GM12878 (cell line): ENCODE results near the gene THAP7. TPM values are rescaled to one million over a fixed set of nuclear protein-coding genes. Genes with fewer than 3 reads are reported as not detected.
"Not testable (repeated sequence)": the region's sequence is repeated elsewhere in the genome, so short reads cannot be mapped to it uniquely, and the experiment has no call there.

Experiments
- ATAC-seq: fragments of 200-7000 bp; cut with Tn5 transposase; 3 replicates; pipeline ENCODE4 v1.9.1; 2020; ENCODE audit warnings: mild to moderate bottlenecking, moderate library complexity
- BruUV-seq: library from RNA; stranded (reverse); fragments of 400-500 nt; replicated peaks from 2 replicates; lab custom pipeline; 2021; lab: Mats Ljungman, UMichigan
- CTCF ChIA-PET: fragments of 300-600 bp; sonication (Branson Sonifier 250); formaldehyde crosslinking; extraction: SDS; loops from one replicate; lab custom pipeline; 2021; ENCODE audit warnings: inconsistent platforms; lab: Yijun Ruan, JAX
- POLR2A ChIA-PET: fragments of 350-600 bp; formaldehyde crosslinking; extraction: SDS; loops from one replicate; lab custom pipeline; 2021; ENCODE audit warnings: inconsistent platforms; lab: Charles Lee
- RAD21 ChIA-PET: fragments of 300-600 bp; sonication (Branson Sonifier 250); formaldehyde crosslinking; loops from one replicate; lab custom pipeline; 2023; ENCODE audit warnings: antibody characterized with exemption; ENCODE audit not compliant: unreplicated experiment; lab: Charles Lee
- SMC1A ChIA-PET: fragments of 300-600 bp; sonication (Branson Sonifier 250); formaldehyde crosslinking; loops from one replicate; lab custom pipeline; 2023; ENCODE audit not compliant: unreplicated experiment, uncharacterized antibody; lab: Charles Lee
- DNase-seq: peaks from one replicate; pipeline ENCODE4 v3.0.0-alpha.2; 2011; ENCODE audit warnings: low read depth, low spot score
- FAIRE-seq: peaks from 3 replicates; lab custom pipeline; 2011; peaks lifted over from hg19 to GRCh38; lab: Jason Lieb, UNC
- H2AFZ ChIP-seq: 2 replicates; pipeline ENCODE4 v1.6.0; 2011; ENCODE audit warnings: low read depth, low read length, control low read depth; ENCODE audit not compliant: control insufficient read depth
- H3K27ac ChIP-seq: 2 replicates; pipeline ENCODE4 v1.5.1; 2011; ENCODE audit warnings: control low read depth; ENCODE audit not compliant: control insufficient read depth, insufficient read depth
- H3K27me3 ChIP-seq, 2 experiments: replicated peaks in 1 of 2; 2 replicates each; pipeline versions ENCODE4 v1.6.0 to v1.6.1; 2011; ENCODE audit warnings: low read length in 1 of 2; ENCODE audit not compliant: control insufficient read depth in 2 of 2, insufficient read depth in 2 of 2
- H3K36me3 ChIP-seq, 2 experiments: 2 replicates each; pipeline ENCODE4 v1.5.1; 2011; ENCODE audit warnings: low read length in 1 of 2; ENCODE audit not compliant: control insufficient read depth in 2 of 2, insufficient read depth in 2 of 2
- H3K4me1 ChIP-seq: 2 replicates; pipeline ENCODE4 v1.6.1; 2011; ENCODE audit warnings: mild to moderate bottlenecking, low read length, moderate library complexity, mixed read lengths; ENCODE audit not compliant: control insufficient read depth, insufficient read depth
- H3K4me2 ChIP-seq: 2 replicates; pipeline ENCODE4 v1.6.0; 2011; ENCODE audit warnings: control low read depth; ENCODE audit not compliant: control insufficient read depth, insufficient read depth
- H3K4me3 ChIP-seq: fragments of 200-600 bp; sonication (generic); 2 replicates; pipeline ENCODE4 v1.5.1; 2016
- H3K79me2 ChIP-seq: 2 replicates; pipeline ENCODE4 v1.6.0; 2011; ENCODE audit warnings: low read length; ENCODE audit not compliant: control insufficient read depth, insufficient read depth
- H3K9ac ChIP-seq: 2 replicates; pipeline ENCODE4 v1.8.0; 2011; ENCODE audit warnings: low read length, control low read depth, mixed read lengths; ENCODE audit not compliant: control insufficient read depth, insufficient read depth
- H3K9me3 ChIP-seq: replicated peaks from 3 replicates; pipeline ENCODE4 v1.5.1; 2011; ENCODE audit warnings: mild to moderate bottlenecking, low read length; ENCODE audit not compliant: control insufficient read depth, insufficient read depth
- H4K20me1 ChIP-seq: 2 replicates; pipeline ENCODE4 v1.6.0; 2011; ENCODE audit not compliant: control insufficient read depth, insufficient read depth
- CEBPB ChIP-seq, 2 experiments: fragments of 150-350 bp in 1 of 2; IDR thresholded peaks; 2 replicates each; pipeline ENCODE4 v1.6.1; 2012 to 2014; ENCODE audit warnings: low read depth in 2 of 2, low read length in 2 of 2, borderline replicate concordance in 1 of 2, inconsistent platforms in 1 of 2
- HDAC2 ChIP-seq: fragments of 200-600 bp; sonication (generic); IDR thresholded peaks from 2 replicates; pipeline ENCODE4 v1.6.1; 2017
- IKZF1 ChIP-seq: fragments of 450-650 bp; conservative IDR thresholded peaks from 2 replicates; pipeline ENCODE4 v1.6.1; 2017; ENCODE audit warnings: antibody characterized with exemption, mild to moderate bottlenecking
- IRF4 ChIP-seq: IDR thresholded peaks from 2 replicates; pipeline ENCODE4 v1.6.1; 2011; ENCODE audit warnings: low read depth, low read length
- NBN ChIP-seq: fragments of 450-650 bp; IDR thresholded peaks from 2 replicates; pipeline ENCODE4 v1.6.1; 2016
- RAD21 ChIP-seq: IDR thresholded peaks from 2 replicates; pipeline ENCODE4 v1.6.1; 2011; ENCODE audit warnings: mild to moderate bottlenecking, low read depth, low read length, moderate library complexity; ENCODE audit not compliant: insufficient read depth
- RB1 ChIP-seq: fragments of 450-650 bp; formaldehyde crosslinking; IDR thresholded peaks from 2 replicates; pipeline ENCODE4 v1.6.1; 2017; ENCODE audit warnings: mild to moderate bottlenecking, borderline replicate concordance
- SIN3A ChIP-seq: IDR thresholded peaks from 2 replicates; pipeline ENCODE4 v1.6.1; 2012; ENCODE audit warnings: low read depth, low read length, improper control_type of control experiment
- SREBF1 ChIP-seq: IDR thresholded peaks from 2 replicates; pipeline ENCODE4 v1.6.1; 2012; ENCODE audit warnings: mild to moderate bottlenecking, low read length
- WGBS: methylation state at CpG from one replicate; pipeline ENCODE4 v1.1.6; 2016; ENCODE audit warnings: low lambda C conversion rate; ENCODE audit not compliant: insufficient replicate concordance, insufficient coverage; ENCODE audit errors: missing lambda C conversion rate; 5-methylcytosine and 5-hydroxymethylcytosine counted together
- in situ Hi-C: fragments of 300-500 bp; cut with MboI; formaldehyde crosslinking; loops from 9 replicates; pipeline ENCODE4 v1.14.3; 2018; ENCODE audit warnings: mixed read lengths
- intact Hi-C: fragments of 100-400 bp; cut with micrococcal nuclease; formaldehyde crosslinking; loops from one replicate; pipeline ENCODE4 v1.14.2; 2022; ENCODE audit not compliant: unreplicated experiment
- polyA plus RNA-seq, 11 experiments: library from polyadenylated mRNA; depleted of rRNA in 4 of 11; unstranded in 6 of 11; stranded (reverse) in 5 of 11; fragments of >200 nt; fragmentation: Nextera tagmentation in 4 of 11; fragmentation: Illumina TruSeq in 1 of 11; extraction: Ambion mirVana in 4 of 11; extraction: Trizol in 1 of 11; gene quantifications; 1 replicate in 1 of 11; 2 replicates in 10 of 11; pipeline versions ENCODE4 v1.2.1 to v1.2.3, GENCODE V29; 2011 to 2016; ENCODE audit warnings: inconsistent platforms in 2 of 11, missing spikeins in 2 of 11, low read depth in 1 of 11
- total RNA-seq, 4 experiments: library from RNA; depleted of rRNA in 3 of 4; stranded (reverse); fragments of >200 nt in 3 of 4; fragmentation: Illumina TruSeq in 1 of 4; extraction: Trizol in 1 of 4; gene quantifications; 2 replicates each; pipeline versions ENCODE4 v1.2.1 to v1.2.3, GENCODE V29; 2013 to 2021
- TF ChIP-seq, protein P1 (sequence below): IDR thresholded peaks from 2 replicates; pipeline ENCODE4 v1.6.1; 2011; ENCODE audit warnings: low read depth, low read length, improper control_type of control experiment, borderline replicate concordance
- TF ChIP-seq, protein P2 (sequence below): fragments of 450-650 bp; IDR thresholded peaks from 2 replicates; pipeline ENCODE4 v1.6.1; 2016; ENCODE audit warnings: mild to moderate bottlenecking, moderate library complexity, borderline replicate concordance

Gene THAP7
- total and polyA plus RNA-seq, 10 of the 15 experiments (the other 5 are each of a cell fraction or from before 2014, with no cell fraction given), result 0.66 to 58.3 (median 26.3) TPM

DNA sequence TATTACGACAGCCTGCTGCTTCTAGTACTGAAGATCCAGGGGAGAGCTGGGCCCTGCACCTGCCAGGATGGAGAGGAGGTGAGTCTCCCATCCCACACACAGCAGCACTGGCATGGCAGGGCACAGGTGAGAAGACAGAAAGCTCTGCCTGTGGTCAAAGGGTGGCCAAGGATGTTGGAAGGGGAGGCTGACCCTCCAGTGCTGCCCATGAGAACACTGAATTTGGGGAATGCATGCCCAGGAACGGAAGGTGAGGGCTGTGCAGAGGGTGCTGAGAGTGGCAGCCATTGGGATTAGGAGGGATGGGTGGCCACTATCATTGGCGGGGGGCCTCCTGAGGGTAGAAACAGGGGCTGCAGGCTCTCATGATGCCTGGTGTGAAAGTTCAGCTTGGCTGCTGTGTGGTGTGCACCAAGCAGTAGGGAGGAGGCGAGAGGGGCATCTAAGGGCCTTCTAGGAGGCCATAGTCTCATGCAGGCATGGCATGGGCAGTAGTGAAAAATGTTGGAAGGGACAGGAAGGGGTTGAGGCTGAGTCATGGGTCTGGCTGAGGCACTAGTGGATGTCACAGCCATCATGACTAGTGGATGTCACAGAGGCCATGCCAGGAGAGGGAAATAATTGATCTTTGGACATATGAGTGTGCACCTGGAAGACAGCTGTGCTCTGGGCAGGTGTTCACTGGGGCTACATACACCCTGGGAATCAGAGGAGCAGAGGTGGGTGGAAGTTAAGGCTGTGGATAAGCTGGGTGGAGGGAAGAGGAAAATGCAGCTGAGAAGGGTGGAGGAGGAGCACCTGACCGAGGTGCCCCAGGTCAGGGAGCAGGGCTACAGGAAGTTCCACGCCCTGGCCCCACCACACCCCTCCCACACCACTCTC is 41.3 kb upstream of the THAP7 start (continued):
- TF ChIP-seq, protein P1, sequence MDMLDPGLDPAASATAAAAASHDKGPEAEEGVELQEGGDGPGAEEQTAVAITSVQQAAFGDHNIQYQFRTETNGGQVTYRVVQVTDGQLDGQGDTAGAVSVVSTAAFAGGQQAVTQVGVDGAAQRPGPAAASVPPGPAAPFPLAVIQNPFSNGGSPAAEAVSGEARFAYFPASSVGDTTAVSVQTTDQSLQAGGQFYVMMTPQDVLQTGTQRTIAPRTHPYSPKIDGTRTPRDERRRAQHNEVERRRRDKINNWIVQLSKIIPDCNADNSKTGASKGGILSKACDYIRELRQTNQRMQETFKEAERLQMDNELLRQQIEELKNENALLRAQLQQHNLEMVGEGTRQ, result no peak
- TF ChIP-seq RB1 (no peak), SIN3A (no peak), IRF4 (no peak)
- TF ChIP-seq, protein P2, sequence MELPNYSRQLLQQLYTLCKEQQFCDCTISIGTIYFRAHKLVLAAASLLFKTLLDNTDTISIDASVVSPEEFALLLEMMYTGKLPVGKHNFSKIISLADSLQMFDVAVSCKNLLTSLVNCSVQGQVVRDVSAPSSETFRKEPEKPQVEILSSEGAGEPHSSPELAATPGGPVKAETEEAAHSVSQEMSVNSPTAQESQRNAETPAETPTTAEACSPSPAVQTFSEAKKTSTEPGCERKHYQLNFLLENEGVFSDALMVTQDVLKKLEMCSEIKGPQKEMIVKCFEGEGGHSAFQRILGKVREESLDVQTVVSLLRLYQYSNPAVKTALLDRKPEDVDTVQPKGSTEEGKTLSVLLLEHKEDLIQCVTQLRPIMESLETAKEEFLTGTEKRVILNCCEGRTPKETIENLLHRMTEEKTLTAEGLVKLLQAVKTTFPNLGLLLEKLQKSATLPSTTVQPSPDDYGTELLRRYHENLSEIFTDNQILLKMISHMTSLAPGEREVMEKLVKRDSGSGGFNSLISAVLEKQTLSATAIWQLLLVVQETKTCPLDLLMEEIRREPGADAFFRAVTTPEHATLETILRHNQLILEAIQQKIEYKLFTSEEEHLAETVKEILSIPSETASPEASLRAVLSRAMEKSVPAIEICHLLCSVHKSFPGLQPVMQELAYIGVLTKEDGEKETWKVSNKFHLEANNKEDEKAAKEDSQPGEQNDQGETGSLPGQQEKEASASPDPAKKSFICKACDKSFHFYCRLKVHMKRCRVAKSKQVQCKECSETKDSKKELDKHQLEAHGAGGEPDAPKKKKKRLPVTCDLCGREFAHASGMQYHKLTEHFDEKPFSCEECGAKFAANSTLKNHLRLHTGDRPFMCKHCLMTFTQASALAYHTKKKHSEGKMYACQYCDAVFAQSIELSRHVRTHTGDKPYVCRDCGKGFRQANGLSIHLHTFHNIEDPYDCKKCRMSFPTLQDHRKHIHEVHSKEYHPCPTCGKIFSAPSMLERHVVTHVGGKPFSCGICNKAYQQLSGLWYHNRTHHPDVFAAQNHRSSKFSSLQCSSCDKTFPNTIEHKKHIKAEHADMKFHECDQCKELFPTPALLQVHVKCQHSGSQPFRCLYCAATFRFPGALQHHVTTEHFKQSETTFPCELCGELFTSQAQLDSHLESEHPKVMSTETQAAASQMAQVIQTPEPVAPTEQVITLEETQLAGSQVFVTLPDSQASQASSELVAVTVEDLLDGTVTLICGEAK, result no peak
- TF ChIP-seq, all 136 proteins: peak for 0

DNA sequence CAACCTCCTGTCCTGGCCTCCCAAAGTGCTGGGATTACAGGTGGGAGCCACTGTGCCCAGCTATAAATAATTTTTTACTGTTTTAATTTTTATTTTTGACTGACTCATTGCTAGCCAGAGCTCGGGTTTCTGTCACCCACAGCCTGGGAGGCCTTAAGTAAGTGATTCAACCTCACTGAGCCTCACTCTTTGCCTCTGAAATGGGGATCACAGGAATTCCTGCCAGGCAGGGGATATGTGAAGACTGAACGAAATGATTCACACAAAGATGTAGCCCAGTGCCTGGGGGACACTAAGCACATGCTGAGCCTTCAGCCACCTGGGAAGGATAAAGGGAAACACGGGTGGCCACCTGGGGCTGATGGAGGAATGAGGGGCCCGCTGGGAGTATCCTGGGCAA is 40.0 kb upstream of the THAP7 start:
- TF ChIP-seq NBN (no peak), HDAC2 (no peak), SREBF1 (no peak), RAD21 (no peak), IKZF1 (no peak), CEBPB (IDR thresholded peaks at IDR 0.05; ENCODE audit: borderline replicate concordance in 1 of 2, low read depth in 2 of 2, low read length in 2 of 2) (no peak)
- Histone ChIP-seq H3K4me1 (no peaks in the 10 kb centered on the region; the same call in 1 of the 2 replicates), H2AFZ (no peak overlapping the region), H3K9me3 (no peaks in the 10 kb centered on the region), H3K4me3 (no peak overlapping the region), H3K9ac (no peak overlapping the region), H4K20me1 (no peaks in the 10 kb centered on the region), H3K36me3 (no peaks in the 10 kb centered on the region), H3K27me3 (peaks cover 0 to 1% of the 10 kb centered on the region in 2 experiments; a peak in 2 of 4 replicates), H3K27ac (no peak overlapping the region), H3K79me2 (no peaks in the 10 kb centered on the region), H3K4me2 (no peak overlapping the region)
- intact Hi-C loops, result no loop called here
- WGBS, result 17% methylated on average over 4 of the region's 4 CpGs
- no peak for DNase-seq
- ChIA-PET POLR2A (no interaction called here), SMC1A (no interaction called here), CTCF (no interaction called here), RAD21 (no interaction called here)
- BruUV-seq, result no TSS peak
- in situ Hi-C loops, result no loop called here
- FAIRE-seq, result no peak
- no peak for ATAC-seq

DNA sequence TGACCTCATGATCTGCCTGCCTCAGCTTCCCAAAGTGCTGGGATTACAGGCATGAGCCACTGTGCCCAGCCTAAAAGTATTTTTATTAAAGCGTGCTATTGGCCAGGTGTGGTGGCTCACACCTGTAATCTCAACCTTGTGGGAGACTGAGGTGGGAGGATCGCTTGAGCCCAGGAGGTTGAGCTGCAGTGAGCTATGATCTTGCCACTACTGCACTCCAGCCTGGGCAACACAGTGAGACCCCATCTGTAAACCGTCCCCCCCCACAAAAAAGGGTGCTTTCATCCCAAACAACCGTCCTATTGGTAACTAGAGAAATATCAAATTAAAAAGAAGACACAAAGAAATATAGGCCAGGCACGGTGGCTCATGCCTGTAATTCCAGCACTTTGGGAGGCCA is 37.2 kb upstream of the THAP7 start:
- intact Hi-C loops, BruUV-seq, H3K27ac ChIP-seq, H3K36me3 ChIP-seq, CTCF ChIA-PET, H3K4me3 ChIP-seq, H4K20me1 ChIP-seq, ATAC-seq, H3K27me3 ChIP-seq, H3K4me2 ChIP-seq, RAD21 ChIA-PET, H3K9ac ChIP-seq, SMC1A ChIA-PET, H3K79me2 ChIP-seq, H3K9me3 ChIP-seq, H3K4me1 ChIP-seq, FAIRE-seq, POLR2A ChIA-PET, in situ Hi-C loops, H2AFZ ChIP-seq, DNase-seq: not testable (repeated sequence)
- 48% methylated on average over 5 of the region's 5 CpGs for WGBS
